CD4-positive, alpha-beta T cell (primary cell): ENCODE results near the gene KCND2. TPM values are rescaled to one million over a fixed set of nuclear protein-coding genes. Genes with fewer than 3 reads are reported as not detected.

Source experiments
- ATAC-seq: fragments of 200-7000 bp; cut with Tn5 transposase; one replicate; pipeline ENCODE4 v1.10.0; 2022; ENCODE audit warnings: mild to moderate bottlenecking; ENCODE audit not compliant: poor library complexity
- CTCF ChIA-PET: fragments of 350-600 bp; sonication (Branson Sonifier 250); formaldehyde crosslinking; loops from one replicate; lab custom pipeline; 2021; ENCODE audit warnings: antibody characterized with exemption, inconsistent platforms; lab: Charles Lee
- POLR2A ChIA-PET: fragments of 350-600 bp; sonication (Branson Sonifier 250); formaldehyde crosslinking; loops from one replicate; lab custom pipeline; 2021; ENCODE audit warnings: antibody characterized with exemption, inconsistent platforms; lab: Charles Lee
- DNase-seq, 14 experiments: peaks; one replicate each; pipeline ENCODE4 v3.0.0-alpha.2; 2013 to 2020; ENCODE audit warnings: mixed read lengths in 2 of 14
- H3K27ac ChIP-seq, 2 donors: one replicate each; pipeline versions ENCODE4 v1.5.1 to v1.7.0; 2013; ENCODE audit warnings: low read length in 2 of 2, low read depth in 1 of 2, mild to moderate bottlenecking in 1 of 2
- H3K27me3 ChIP-seq, 2 experiments: 1 replicate in 1 of 2; 2 replicates in 1 of 2; pipeline versions ENCODE4 v1.6.1 to v1.7.0; 2013; ENCODE audit warnings: low read length in 2 of 2, control low read depth in 1 of 2, mild to moderate bottlenecking in 1 of 2, moderate library complexity in 1 of 2; ENCODE audit not compliant: insufficient read depth in 2 of 2, control insufficient read depth in 1 of 2
- H3K36me3 ChIP-seq: one replicate; pipeline ENCODE4 v1.6.1; 2013; ENCODE audit warnings: low read length, control low read depth; ENCODE audit not compliant: insufficient read depth
- H3K4me1 ChIP-seq: one replicate; pipeline ENCODE4 v1.6.1; 2013; ENCODE audit warnings: low read length, control low read depth; ENCODE audit not compliant: insufficient read depth
- H3K4me3 ChIP-seq: one replicate; pipeline ENCODE4 v1.5.1; 2013; ENCODE audit warnings: mild to moderate bottlenecking, low read length, moderate library complexity
- H3K9me3 ChIP-seq, 2 experiments: 1 replicate in 1 of 2; 2 replicates in 1 of 2; pipeline versions ENCODE4 v1.6.1 to v1.7.0; 2013; ENCODE audit warnings: low read length in 2 of 2, mild to moderate bottlenecking in 2 of 2, control low read depth in 1 of 2, moderate library complexity in 1 of 2; ENCODE audit not compliant: control insufficient read depth in 1 of 2, insufficient read depth in 1 of 2
- H3K27ac Mint-ChIP-seq: one replicate; pipeline ENCODE4 v1.8.0; 2020; ENCODE audit warnings: mixed read lengths
- H3K27me3 Mint-ChIP-seq: one replicate; pipeline ENCODE4 v1.8.0; 2021; ENCODE audit warnings: mixed read lengths
- H3K36me3 Mint-ChIP-seq: one replicate; pipeline ENCODE4 v1.8.0; 2021; ENCODE audit warnings: low read depth, mixed read lengths
- H3K4me1 Mint-ChIP-seq: one replicate; pipeline ENCODE4 v1.8.0; 2021; ENCODE audit warnings: low read depth, mixed read lengths
- H3K4me3 Mint-ChIP-seq: one replicate; pipeline ENCODE4 v1.8.0; 2020; ENCODE audit warnings: mild to moderate bottlenecking, mixed read lengths
- H3K9me3 Mint-ChIP-seq: one replicate; pipeline ENCODE4 v1.8.0; 2020; ENCODE audit warnings: mixed read lengths
- intact Hi-C, 2 experiments: fragments of 100-400 bp; cut with DNase I in 1 of 2; cut with micrococcal nuclease in 1 of 2; formaldehyde crosslinking; loops; one replicate each; pipeline versions ENCODE4 v1.15.1 to v1.9.0; 2023 to 2025; cut with DNase I, micrococcal nuclease
- total RNA-seq, 174 experiments: library from RNA in 2 of 174; stranded (reverse) in 2 of 174; gene quantifications; one replicate each; pipeline ENCODE4 v1.2.3 and lab custom pipeline; 2021 to 2026
- TF ChIP-seq, protein P1 (sequence below): fragments of 200-600 bp; IDR thresholded peaks from one replicate; pipeline ENCODE4 v1.8.0; 2022; ENCODE audit warnings: antibody characterized with exemption, mild to moderate bottlenecking

KCND2 gene
- total RNA-seq, 2 experiments from 2014 or later: not detected

DNA sequence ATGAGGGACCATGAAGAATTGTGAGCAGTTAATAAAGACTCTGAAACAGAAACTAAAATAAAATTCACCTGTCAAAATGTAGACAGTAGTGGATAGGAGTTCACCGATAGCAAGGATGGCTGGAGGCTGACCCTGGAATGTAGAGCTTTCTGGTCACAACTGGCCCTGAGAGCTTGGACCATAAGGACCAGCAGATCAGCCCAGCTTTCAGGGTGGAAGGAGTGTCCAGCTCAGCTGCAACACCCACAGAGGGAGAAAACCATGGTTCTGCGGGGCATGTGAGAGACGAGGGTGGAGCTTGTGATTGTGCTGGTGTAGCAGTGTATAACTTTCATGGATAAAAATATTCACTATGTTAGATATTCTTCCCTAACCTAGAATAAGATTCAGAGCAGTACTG lies 199.9 kb downstream of the KCND2 start:
- H3K9me3 ChIP-seq: peaks cover 0 to 4% of the 10 kb centered on the region in 2 experiments
- TF ChIP-seq, protein P1, sequence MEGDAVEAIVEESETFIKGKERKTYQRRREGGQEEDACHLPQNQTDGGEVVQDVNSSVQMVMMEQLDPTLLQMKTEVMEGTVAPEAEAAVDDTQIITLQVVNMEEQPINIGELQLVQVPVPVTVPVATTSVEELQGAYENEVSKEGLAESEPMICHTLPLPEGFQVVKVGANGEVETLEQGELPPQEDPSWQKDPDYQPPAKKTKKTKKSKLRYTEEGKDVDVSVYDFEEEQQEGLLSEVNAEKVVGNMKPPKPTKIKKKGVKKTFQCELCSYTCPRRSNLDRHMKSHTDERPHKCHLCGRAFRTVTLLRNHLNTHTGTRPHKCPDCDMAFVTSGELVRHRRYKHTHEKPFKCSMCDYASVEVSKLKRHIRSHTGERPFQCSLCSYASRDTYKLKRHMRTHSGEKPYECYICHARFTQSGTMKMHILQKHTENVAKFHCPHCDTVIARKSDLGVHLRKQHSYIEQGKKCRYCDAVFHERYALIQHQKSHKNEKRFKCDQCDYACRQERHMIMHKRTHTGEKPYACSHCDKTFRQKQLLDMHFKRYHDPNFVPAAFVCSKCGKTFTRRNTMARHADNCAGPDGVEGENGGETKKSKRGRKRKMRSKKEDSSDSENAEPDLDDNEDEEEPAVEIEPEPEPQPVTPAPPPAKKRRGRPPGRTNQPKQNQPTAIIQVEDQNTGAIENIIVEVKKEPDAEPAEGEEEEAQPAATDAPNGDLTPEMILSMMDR: no peak
- ChIA-PET CTCF (no interaction called here), POLR2A (no interaction called here)
- ATAC-seq (no peak), DNase-seq (no peak)
- H3K27ac ChIP-seq: no peak overlapping the region
- no peak overlapping the region for H3K4me3 ChIP-seq
- intact Hi-C loops: no loop called here
- H3K36me3 ChIP-seq: no peaks in the 10 kb centered on the region
- no peak overlapping the region for H3K4me3 Mint-ChIP-seq
- no peaks in the 10 kb centered on the region for H3K4me1 Mint-ChIP-seq
- no peaks in the 10 kb centered on the region for H3K36me3 Mint-ChIP-seq
- H3K4me1 ChIP-seq: no peaks in the 10 kb centered on the region
- H3K27me3 ChIP-seq: no peaks in the 10 kb centered on the region
- no peaks in the 10 kb centered on the region for H3K27me3 Mint-ChIP-seq
- no peak overlapping the region for H3K27ac Mint-ChIP-seq
- H3K9me3 Mint-ChIP-seq: peaks cover 6% of the 10 kb centered on the region

DNA sequence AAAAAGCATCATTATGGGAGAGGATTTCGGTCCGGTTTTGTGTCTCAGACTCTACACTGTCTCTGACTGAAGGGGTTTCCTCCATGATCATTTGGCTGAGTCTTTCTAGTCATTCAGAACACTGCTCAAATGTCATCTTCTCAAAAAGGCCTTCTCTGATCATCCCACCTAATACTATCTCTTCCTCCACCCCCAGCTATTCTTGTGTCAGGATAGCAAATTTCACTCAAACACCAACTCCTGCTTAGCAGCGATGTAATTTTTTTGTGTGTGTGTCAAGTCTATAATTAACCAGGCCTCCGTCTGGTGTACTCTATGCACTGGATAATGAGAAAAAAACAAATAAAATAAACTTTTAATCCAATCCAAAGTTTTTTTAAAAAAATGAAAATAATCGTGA lies 200.4 kb downstream of the KCND2 start:
- Mint-ChIP-seq H3K27ac (no peak overlapping the region), H3K27me3 (no peaks in the 10 kb centered on the region), H3K36me3 (no peaks in the 10 kb centered on the region), H3K9me3 (peaks cover 6% of the 10 kb centered on the region), H3K4me3 (no peak overlapping the region), H3K4me1 (no peaks in the 10 kb centered on the region)
- POLR2A ChIA-PET: no interaction called here
- H3K36me3 ChIP-seq: no peaks in the 10 kb centered on the region
- H3K9me3 ChIP-seq: peaks cover 0 to 4% of the 10 kb centered on the region in 2 experiments
- H3K4me3 ChIP-seq: no peak overlapping the region
- H3K27ac ChIP-seq: no peak overlapping the region
- intact Hi-C loops: no loop called here
- H3K27me3 ChIP-seq: no peaks in the 10 kb centered on the region
- TF ChIP-seq, protein P1: no peak
- H3K4me1 ChIP-seq: no peaks in the 10 kb centered on the region
- no peak for DNase-seq
- CTCF ChIA-PET: no interaction called here
- ATAC-seq: no peak

DNA sequence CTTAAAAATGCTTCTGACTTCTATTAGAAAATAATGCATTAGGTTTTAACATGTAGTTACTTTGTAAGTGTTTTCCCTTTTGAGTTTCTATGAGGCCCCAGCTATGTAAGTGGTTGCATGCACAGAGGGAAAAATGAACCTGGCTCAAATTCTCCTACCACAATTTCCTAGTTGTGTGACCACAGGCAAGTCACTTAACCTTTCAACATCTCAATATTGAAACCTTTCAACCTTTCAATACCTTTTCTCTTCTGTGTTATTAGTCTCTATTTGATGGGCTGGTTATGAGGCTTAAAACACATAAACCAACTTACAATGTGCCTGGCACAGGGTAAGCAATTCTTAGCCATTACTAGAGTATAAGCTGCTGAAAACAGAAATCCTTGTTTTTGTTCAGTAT lies 203.0 kb downstream of the KCND2 start:
- Histone ChIP-seq H3K36me3 (no peaks in the 10 kb centered on the region), H3K4me1 (no peaks in the 10 kb centered on the region), H3K9me3 (peaks cover 0 to 7% of the 10 kb centered on the region in 2 experiments), H3K27ac (no peak overlapping the region), H3K4me3 (no peak overlapping the region), H3K27me3 (no peaks in the 10 kb centered on the region)
- no peaks in the 10 kb centered on the region for H3K36me3 Mint-ChIP-seq
- intact Hi-C loops: no loop called here
- DNase-seq (no peak), ATAC-seq (no peak)
- TF ChIP-seq, protein P1: no peak
- CTCF ChIA-PET: no interaction called here
- H3K9me3 Mint-ChIP-seq: peaks cover 6% of the 10 kb centered on the region
- no peaks in the 10 kb centered on the region for H3K4me1 Mint-ChIP-seq
- POLR2A ChIA-PET: no interaction called here
- H3K4me3 Mint-ChIP-seq: no peak overlapping the region
- H3K27me3 Mint-ChIP-seq: no peaks in the 10 kb centered on the region
- no peak overlapping the region for H3K27ac Mint-ChIP-seq
